Ovary (tissue), 9 donors: ENCODE measurements around the gene TBCEL. TPM values are rescaled to one million over a fixed set of nuclear protein-coding genes. Genes with fewer than 3 reads are reported as not detected.

Experiments used
- DNase-seq, 5 donors: peaks; one replicate each; pipeline ENCODE4 v3.0.0-alpha.2; 2019 to 2020
- H3K27ac ChIP-seq, 2 donors: fragments of 200-600 bp; one replicate each; pipeline versions ENCODE4 v1.5.1 to v1.8.0; 2019 to 2022
- H3K27me3 ChIP-seq: fragments of 200-600 bp; one replicate; pipeline ENCODE4 v1.8.0; 2022
- H3K36me3 ChIP-seq: fragments of 200-600 bp; sonication (generic); one replicate; pipeline ENCODE4 v1.5.1; 2019
- H3K4me1 ChIP-seq: one replicate; pipeline ENCODE4 v1.8.1; 2013; ENCODE audit warnings: mild to moderate bottlenecking, moderate library complexity; ENCODE audit not compliant: insufficient read depth
- H3K4me3 ChIP-seq: fragments of 200-600 bp; sonication (generic); one replicate; pipeline ENCODE4 v1.5.1; 2017
- H3K9me3 ChIP-seq, 2 donors: fragments of 200-600 bp in 1 of 2; sonication (generic) in 1 of 2; one replicate each; pipeline versions ENCODE4 v1.5.1 to v1.8.1; 2013 to 2019; ENCODE audit warnings: mild to moderate bottlenecking in 1 of 2, moderate library complexity in 1 of 2
- CTCF ChIP-seq, 3 donors: fragments of 450-650 bp in 2 of 3; fragments of 200-600 bp in 1 of 3; IDR thresholded peaks; one replicate each; pipeline versions ENCODE4 v1.5.1 to v1.8.0; 2016 to 2022; ENCODE audit warnings: antibody characterized with exemption in 3 of 3, mild to moderate bottlenecking in 1 of 3
- EP300 ChIP-seq: sonication (generic); formaldehyde crosslinking; IDR thresholded peaks from one replicate; pipeline ENCODE4 v1.6.1; 2017; ENCODE audit warnings: antibody characterized with exemption
- POLR2A ChIP-seq: fragments of 450-650 bp; IDR thresholded peaks from one replicate; pipeline ENCODE4 v1.6.1; 2017; ENCODE audit warnings: antibody characterized with exemption, mild to moderate bottlenecking, moderate library complexity
- WGBS, 3 donors: extraction: QIAGEN DNeasy Blood & Tissue Kit in 1 of 3; methylation state at CpG; one replicate each; pipeline versions ENCODE4 v1.1.5 to v1.1.7; 2013 to 2017; 5-methylcytosine and 5-hydroxymethylcytosine counted together
- intact Hi-C, 4 donors: fragments of 100-400 bp; cut with DNase I; formaldehyde crosslinking; loops; one replicate each; pipeline versions ENCODE4 v1.11.0 to v1.15.1; 2022 to 2023
- polyA plus RNA-seq, 2 donors: library from polyadenylated mRNA; stranded (reverse); fragments of 200-250 nt in 1 of 2; fragments of 350-450 nt in 1 of 2; fragmentation: Illumina TruSeq in 1 of 2; extraction: RNeasy Lipid Tissue Mini Kit (QIAGEN cat#74804) in 1 of 2; gene quantifications; one replicate each; pipeline ENCODE4 v1.2.3, GENCODE V29; 2013 to 2014
- total RNA-seq, 7 donors: library from RNA; depleted of rRNA in 2 of 7; stranded (reverse); fragments of >200 nt in 2 of 7; fragmentation: NEBNext Ultra II Directional in 3 of 7; extraction: Animal tissue kit (Norgen Biotek cat#: 25700) in 3 of 7; gene quantifications; one replicate each; pipeline versions ENCODE4 v1.1.0 to v1.2.4, GENCODE V29; 2016 to 2023
- donor health status: DM: no; HTN: no; CAD: no; lungs with moderate emphysema.
- donor health status: DM: no; HTN: no; CAD: no.
- donor health status: Bipolar disorder and iron deficiency.
- donor health status: DM: yes; HTN: yes; CAD: no.
- donor health status: DM: no; HTN: no; CAD: no.
- donor health status: DM: yes; HTN: yes; CAD: no.

TBCEL gene
- total and polyA plus RNA-seq, 9 donors = 9.1 to 79.3 (median 45.8) TPM

DNA sequence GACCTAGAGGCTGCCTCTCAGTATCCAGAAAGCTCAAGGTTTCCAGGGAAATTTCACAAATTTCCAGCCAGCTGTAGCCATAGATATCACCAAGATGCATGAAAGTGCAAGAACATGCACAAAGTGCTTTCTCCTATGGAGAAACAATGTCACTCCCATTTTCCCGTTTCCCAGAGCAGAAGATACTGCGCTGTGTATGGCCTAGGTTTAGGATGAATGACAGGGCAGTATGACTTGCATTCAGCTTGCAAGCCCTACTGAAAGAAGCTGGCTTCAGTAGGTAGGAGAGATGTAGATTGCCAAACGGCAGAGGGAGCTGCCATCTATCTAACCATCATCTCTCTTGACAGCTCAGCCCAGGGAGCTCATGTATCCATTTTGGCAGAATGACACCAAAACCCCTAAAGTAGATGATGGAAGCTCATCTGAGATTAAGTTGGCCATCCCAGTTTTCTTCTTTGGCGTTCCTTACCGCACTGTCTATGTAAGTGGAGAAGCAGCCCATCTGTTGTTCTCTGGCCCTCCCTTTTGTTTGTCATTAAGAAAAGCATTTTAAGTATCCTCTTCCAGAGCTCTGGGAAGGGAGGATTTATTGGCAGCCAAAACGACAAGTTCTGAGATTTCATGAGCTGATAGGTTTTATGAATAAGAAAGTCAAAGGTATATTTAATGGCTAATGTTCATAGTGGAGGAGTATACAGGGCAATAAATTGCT lies 81.7 kb downstream of the TBCEL start:
- DNase-seq = no peak
- Histone ChIP-seq H3K9me3 (no peaks in the 10 kb centered on the region), H3K4me1 (peaks cover 11% of the 10 kb centered on the region)

DNA sequence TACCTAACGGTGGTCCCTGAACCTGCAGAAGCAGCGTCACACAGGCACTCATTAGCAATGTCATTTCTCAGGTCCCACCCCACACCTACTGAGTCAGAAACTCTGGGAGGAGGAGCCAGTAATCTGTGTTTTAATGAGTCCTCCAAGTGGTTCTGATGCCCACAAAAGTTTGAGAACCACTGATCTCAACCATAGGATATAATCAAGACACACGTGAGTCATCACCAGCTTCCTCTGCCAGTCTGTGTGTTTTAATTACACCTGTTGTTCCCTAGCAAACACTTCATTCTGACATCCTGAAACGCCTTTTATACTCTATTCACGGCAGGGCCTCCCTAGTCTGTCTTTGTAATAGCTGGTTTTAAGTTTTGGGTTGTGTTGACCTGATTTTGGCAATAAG lies 82.9 kb downstream of the TBCEL start:
- no peaks in the 10 kb centered on the region for H3K36me3 ChIP-seq
- no peaks in the 10 kb centered on the region for H3K9me3 ChIP-seq
- peaks cover 11% of the 10 kb centered on the region for H3K4me1 ChIP-seq
- H3K27me3 ChIP-seq = no peaks in the 10 kb centered on the region
- no peak overlapping the region for H3K4me3 ChIP-seq
- intact Hi-C loops = loop anchor here in 1 of 4 donors (5.0 kb wide), 1 partner anchor 580 kb away; no protein-coding TSS in a partner anchor
- WGBS, 3 donors = 72 to 85% (median 79%) methylated on average over 5 of the region's 5 CpGs
- no peak for DNase-seq
- TF ChIP-seq EP300 (no peak), POLR2A (no peak), CTCF (IDR thresholded peaks at IDR 0.05) (no peak)
- no peak overlapping the region for H3K27ac ChIP-seq

More for the DNA sequence above, 81.7 kb downstream of the TBCEL start:
- WGBS, 3 donors = 30 to 34% (median 33%) methylated on average over 6 of the region's 6 CpGs
- H3K27ac ChIP-seq = no peak overlapping the region
- TF ChIP-seq EP300 = no peak
- no peak for TF ChIP-seq POLR2A
- TF ChIP-seq CTCF (IDR thresholded peaks at IDR 0.05) = no peak
- no peaks in the 10 kb centered on the region for H3K27me3 ChIP-seq
- no peak overlapping the region for H3K4me3 ChIP-seq
- intact Hi-C loops = loop anchor here in 1 of 4 donors (5.0 kb wide), 1 partner anchor 578 kb away; no protein-coding TSS in a partner anchor
- no peaks in the 10 kb centered on the region for H3K36me3 ChIP-seq

- H3K27ac ChIP-seq = no peak overlapping the region
- no peak for DNase-seq
- WGBS, 3 donors = 45 to 100% (median 48%) methylated on average over 1 of the region's 1 CpG
- no peaks in the 10 kb centered on the region for H3K27me3 ChIP-seq
- intact Hi-C loops = loop anchor here in 1 of 4 donors (5.0 kb wide), 1 partner anchor 581 kb away; no protein-coding TSS in a partner anchor
- H3K36me3 ChIP-seq = no peaks in the 10 kb centered on the region
- H3K4me3 ChIP-seq = no peak overlapping the region
- TF ChIP-seq POLR2A (no peak), EP300 (no peak)
- no peaks in the 10 kb centered on the region for H3K9me3 ChIP-seq
- H3K4me1 ChIP-seq = peaks cover 11% of the 10 kb centered on the region
These were observed 84.5 kb downstream of the TBCEL start for GRCh38 chr11:121108413-121108812.

GRCh38 chr11:121109471-121109870 lies 85.6 kb downstream of the TBCEL start:
- TF ChIP-seq EP300 (no peak), POLR2A (no peak), CTCF (IDR thresholded peaks at IDR 0.05) (no peak)
- Histone ChIP-seq H3K9me3 (no peaks in the 10 kb centered on the region), H3K27ac (no peak overlapping the region), H3K4me3 (no peak overlapping the region), H3K27me3 (no peaks in the 10 kb centered on the region), H3K36me3 (no peaks in the 10 kb centered on the region), H3K4me1 (peaks cover 8% of the 10 kb centered on the region)
- 69 to 84% (median 69%) methylated on average over 2 of the region's 2 CpGs for WGBS, 3 donors
- DNase-seq = no peak
- intact Hi-C loops = loop anchor here in 1 of 4 donors (5.0 kb wide), 1 partner anchor 582 kb away; no protein-coding TSS in a partner anchor
